Lower leg skin (tissue), 4 donors: ENCODE measurements around the gene ZNF841. TPM values are rescaled to one million over a fixed set of nuclear protein-coding genes. Genes with fewer than 3 reads are reported as not detected.

Experiments
- DNase-seq, 2 donors: peaks; one replicate each; pipeline ENCODE4 v3.0.0-alpha.2; 2019; ENCODE audit warnings: low spot score in 2 of 2
- H3K4me3 ChIP-seq: fragments of 200-600 bp; sonication (generic); 2 replicates; pipeline ENCODE4 v1.5.1; 2017; ENCODE audit warnings: mild to moderate bottlenecking, low read depth; ENCODE audit not compliant: poor library complexity, severe bottlenecking
- CTCF ChIP-seq, 3 donors: fragments of 450-650 bp; IDR thresholded peaks; one replicate each; pipeline ENCODE4 v1.5.1; 2016; ENCODE audit warnings: antibody characterized with exemption in 3 of 3, mild to moderate bottlenecking in 3 of 3, moderate library complexity in 2 of 3
- POLR2A ChIP-seq, 2 donors: fragments of 450-650 bp; IDR thresholded peaks; one replicate each; pipeline ENCODE4 v1.6.1; 2016 to 2017; ENCODE audit warnings: antibody characterized with exemption in 2 of 2, mild to moderate bottlenecking in 1 of 2, moderate library complexity in 1 of 2
- WGBS, 2 donors: methylation state at CpG; one replicate each; pipeline ENCODE4 v1.1.5; 2018; 5-methylcytosine and 5-hydroxymethylcytosine counted together
- intact Hi-C: fragments of 100-400 bp; cut with DNase I; formaldehyde crosslinking; loops from one replicate; pipeline ENCODE4 v1.15.0; 2023; ENCODE audit warnings: low total_unique reads
- total RNA-seq, 4 donors: library from RNA; depleted of rRNA; stranded (reverse); fragments of >200 nt; gene quantifications; one replicate each; pipeline ENCODE4 v1.1.0, GENCODE V29; 2016

The ZNF841 gene
- total RNA-seq, 4 donors from 2014 or later, result 15.0 to 34.1 (median 19.3) TPM

- 0% methylated on average over 7 of the region's 7 CpGs for WGBS, 2 donors
- TF ChIP-seq CTCF (IDR thresholded peaks at IDR 0.05) (no peak), POLR2A (IDR thresholded peaks at IDR 0.05) (no peak)
- peak overlapping the region; percentile 89 for H3K4me3 ChIP-seq
- no peak for DNase-seq
- intact Hi-C loops, result loop anchor here (5.0 kb wide), 1 partner anchor 53 kb away; the partner anchor contains the start of gene PPP2R1A
Measured at GRCh38 chr19:52138983-52139251, 43.4 kb upstream of the ZNF841 start.

GRCh38 chr19:52138278-52138982 lies 42.9 kb upstream of the ZNF841 start:
- 4 to 5% methylated on average over 14 of the region's 14 CpGs for WGBS, 2 donors
- TF ChIP-seq POLR2A (IDR thresholded peaks at IDR 0.05), result no peak
- TF ChIP-seq CTCF (IDR thresholded peaks at IDR 0.05), result no peak
- peak overlapping the region; percentile 89 for H3K4me3 ChIP-seq
- intact Hi-C loops, result loop anchor here (5.0 kb wide), 1 partner anchor 54 kb away; the partner anchor contains the start of gene PPP2R1A
- DNase-seq, result no peak

GRCh38 chr19:52120286-52120685 lies 24.7 kb upstream of the ZNF841 start:
- intact Hi-C loops, result no loop called here
- no peak for DNase-seq
- 94 to 99% methylated on average over 3 of the region's 3 CpGs for WGBS, 2 donors
- no peak overlapping the region for H3K4me3 ChIP-seq
- TF ChIP-seq POLR2A (IDR thresholded peaks at IDR 0.05) (no peak), CTCF (IDR thresholded peaks at IDR 0.05) (no peak)

GRCh38 chr19:52115526-52116053 lies 20.0 kb upstream of the ZNF841 start:
- no peak for TF ChIP-seq POLR2A (IDR thresholded peaks at IDR 0.05)
- no peak for TF ChIP-seq CTCF (IDR thresholded peaks at IDR 0.05)
- no peak overlapping the region for H3K4me3 ChIP-seq
- intact Hi-C loops, result no loop called here
- WGBS, 2 donors, result 95 to 97% methylated on average over 12 of the region's 12 CpGs
- DNase-seq, result no peak

GRCh38 chr19:52114691-52115090 lies 19.1 kb upstream of the ZNF841 start:
- H3K4me3 ChIP-seq, result no peak overlapping the region
- no peak for TF ChIP-seq POLR2A (IDR thresholded peaks at IDR 0.05)
- TF ChIP-seq CTCF (IDR thresholded peaks at IDR 0.05), result no peak
- WGBS, 2 donors, result 96 to 99% methylated on average over 5 of the region's 5 CpGs
- DNase-seq, result no peak
- intact Hi-C loops, result no loop called here

GRCh38 chr19:52112624-52113023 lies 17.1 kb upstream of the ZNF841 start:
- no peak for DNase-seq
- no peak overlapping the region for H3K4me3 ChIP-seq
- 87 to 90% methylated on average over 3 of the region's 3 CpGs for WGBS, 2 donors
- TF ChIP-seq POLR2A (IDR thresholded peaks at IDR 0.05), result no peak
- no peak for TF ChIP-seq CTCF (IDR thresholded peaks at IDR 0.05)
- intact Hi-C loops, result no loop called here
